CD4-positive, CD25-positive, alpha-beta regulatory T cell (primary cell): ENCODE data around the gene STXBP5L. TPM values are rescaled to one million over a fixed set of nuclear protein-coding genes. Genes with fewer than 3 reads are reported as not detected.
"Not testable (repeated sequence)": the region's sequence is repeated elsewhere in the genome, so short reads cannot be mapped to it uniquely, and the experiment has no call there.

Experiments
- ATAC-seq, 2 donors: fragments of 150-1000 bp; cut with Tn5 transposase; one replicate each; pipeline ENCODE4 v1.10.0; 2021; ENCODE audit warnings: low read depth in 2 of 2, moderate number of reproducible peaks in 2 of 2, moderate library complexity in 1 of 2
- DNase-seq, 3 donors: peaks; one replicate each; pipeline versions ENCODE4 v3.0.0 to v3.0.0-alpha.2; 2012 to 2022; ENCODE audit warnings: mixed read lengths in 1 of 3
- H3K27ac ChIP-seq: one replicate; pipeline ENCODE4 v1.7.0; 2013; ENCODE audit warnings: mild to moderate bottlenecking, low read length; ENCODE audit not compliant: insufficient read depth, poor library complexity, severe bottlenecking
- H3K27me3 ChIP-seq: one replicate; pipeline ENCODE4 v1.7.0; 2013; ENCODE audit warnings: low read length; ENCODE audit not compliant: control insufficient read depth, insufficient read depth
- H3K36me3 ChIP-seq: one replicate; pipeline ENCODE4 v1.7.0; 2013; ENCODE audit warnings: mild to moderate bottlenecking, low read length, moderate library complexity; ENCODE audit not compliant: control insufficient read depth, insufficient read depth
- H3K4me1 ChIP-seq: 2 replicates; pipeline ENCODE4 v1.7.0; 2013; ENCODE audit warnings: mild to moderate bottlenecking, low read length; ENCODE audit not compliant: insufficient read depth, control insufficient read depth, poor library complexity, severe bottlenecking
- H3K4me3 ChIP-seq: one replicate; pipeline ENCODE4 v1.7.0; 2013; ENCODE audit warnings: low read depth, mild to moderate bottlenecking, low read length, moderate library complexity
- H3K9me3 ChIP-seq, 2 experiments: 1 replicate in 1 of 2; 2 replicates in 1 of 2; pipeline ENCODE4 v1.7.0; 2013; ENCODE audit warnings: low read length in 2 of 2, mild to moderate bottlenecking in 1 of 2, moderate library complexity in 1 of 2; ENCODE audit not compliant: control insufficient read depth in 2 of 2
- H3K27ac Mint-ChIP-seq, 3 donors: one replicate each; pipeline ENCODE4 v1.8.0; 2020 to 2022; ENCODE audit warnings: mild to moderate bottlenecking in 3 of 3, mixed read lengths in 3 of 3, moderate library complexity in 2 of 3
- H3K27me3 Mint-ChIP-seq: one replicate; pipeline ENCODE4 v1.8.0; 2022; ENCODE audit warnings: mild to moderate bottlenecking, mixed read lengths
- H3K36me3 Mint-ChIP-seq: one replicate; pipeline ENCODE4 v1.8.0; 2020; ENCODE audit warnings: mixed read lengths
- H3K4me1 Mint-ChIP-seq, 4 donors: one replicate each; pipeline ENCODE4 v1.8.0; 2020 to 2022; ENCODE audit warnings: mixed read lengths in 4 of 4, mild to moderate bottlenecking in 1 of 4
- H3K4me3 Mint-ChIP-seq, 4 donors: one replicate each; pipeline ENCODE4 v1.8.0; 2020 to 2022; ENCODE audit warnings: mild to moderate bottlenecking in 4 of 4, mixed read lengths in 4 of 4, moderate library complexity in 3 of 4
- H3K9me3 Mint-ChIP-seq, 7 donors: one replicate each; pipeline ENCODE4 v1.8.0; 2020 to 2022; ENCODE audit warnings: mixed read lengths in 7 of 7, mild to moderate bottlenecking in 3 of 7, moderate library complexity in 2 of 7
- polyA plus RNA-seq, 4 donors: library from polyadenylated mRNA; unstranded; fragments of 300-500 nt; fragmentation: Illumina TruSeq; gene quantifications; one replicate each; pipeline ENCODE4 v1.2.3, GENCODE V29; 2021
- total RNA-seq: library from RNA; stranded (reverse); gene quantifications from one replicate; pipeline ENCODE4 v1.2.3, GENCODE V29; 2022

The STXBP5L gene
- total and polyA plus RNA-seq, 5 donors from 2014 or later = not detected

DNA sequence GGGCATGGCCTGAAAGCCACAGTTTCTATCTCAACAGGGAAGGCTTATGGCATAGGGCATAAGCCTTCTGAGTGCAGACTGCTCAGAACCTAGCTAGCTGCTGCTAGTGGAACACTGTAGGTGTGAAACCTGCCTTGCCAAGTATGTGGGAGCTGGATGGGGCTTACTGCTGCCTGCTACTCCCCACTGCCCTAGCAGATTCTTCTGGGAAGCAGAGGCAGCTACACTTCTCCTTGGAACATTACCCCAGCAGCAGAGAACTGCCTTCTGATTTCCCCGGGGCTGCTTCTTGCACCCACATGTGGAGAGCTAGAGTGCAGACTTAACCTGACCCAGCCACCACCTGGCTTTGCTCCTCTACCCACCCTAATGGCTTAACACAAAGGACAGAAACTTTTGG, 422.1 kb downstream of the STXBP5L start:
- no peaks in the 10 kb centered on the region for H3K9me3 ChIP-seq
- Mint-ChIP-seq H3K4me3 (no peak overlapping the region), H3K36me3 (no peaks in the 10 kb centered on the region), H3K27me3 (no peaks in the 10 kb centered on the region), H3K9me3 (peaks cover 0 to 3% (median 2%) of the 10 kb centered on the region in 7 donors), H3K4me1 (no peaks in the 10 kb centered on the region), H3K27ac (no peak overlapping the region)
- no peaks in the 10 kb centered on the region for H3K36me3 ChIP-seq
- no peak overlapping the region for H3K27ac ChIP-seq
- DNase-seq = no peak
- H3K4me3 ChIP-seq = no peak overlapping the region
- no peaks in the 10 kb centered on the region for H3K27me3 ChIP-seq
- no peaks in the 10 kb centered on the region for H3K4me1 ChIP-seq
- ATAC-seq = no peak

DNA sequence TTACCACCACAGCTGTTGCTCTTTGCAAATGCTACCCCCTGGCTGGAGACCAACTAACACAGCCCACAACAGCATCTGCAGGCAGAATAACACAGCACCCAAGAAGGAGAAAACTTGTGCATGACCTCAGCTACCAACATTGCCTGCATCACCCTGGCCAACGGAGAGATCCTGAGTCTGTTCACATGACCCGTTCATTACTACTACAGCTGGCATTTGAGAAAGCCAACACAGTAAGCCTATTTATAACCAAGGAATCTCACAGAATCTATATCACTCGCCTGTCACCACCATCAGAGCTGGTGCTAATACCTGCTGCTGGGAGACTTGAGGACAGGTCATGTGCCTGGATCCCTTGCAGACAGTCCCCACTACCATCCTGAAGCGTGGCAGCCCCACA, 422.6 kb downstream of the STXBP5L start:
- H3K4me3 Mint-ChIP-seq = peak overlapping the region in 1 of 4 donors; percentile 65
- no peaks in the 10 kb centered on the region for H3K4me1 ChIP-seq
- H3K27me3 ChIP-seq = no peaks in the 10 kb centered on the region
- DNase-seq = no peak
- no peaks in the 10 kb centered on the region for H3K36me3 Mint-ChIP-seq
- no peaks in the 10 kb centered on the region for H3K36me3 ChIP-seq
- no peaks in the 10 kb centered on the region for H3K9me3 ChIP-seq
- peaks cover 0 to 8% (median 2%) of the 10 kb centered on the region in 7 donors for H3K9me3 Mint-ChIP-seq
- no peak overlapping the region for H3K4me3 ChIP-seq
- H3K27me3 Mint-ChIP-seq = no peaks in the 10 kb centered on the region
- no peaks in the 10 kb centered on the region for H3K4me1 Mint-ChIP-seq
- peak overlapping the region in 1 of 3 donors; percentile 61 for H3K27ac Mint-ChIP-seq
- ATAC-seq = no peak
- H3K27ac ChIP-seq = no peak overlapping the region

- not testable (repeated sequence) for ATAC-seq, H3K27ac ChIP-seq, H3K4me1 Mint-ChIP-seq, DNase-seq, H3K27ac Mint-ChIP-seq, H3K27me3 ChIP-seq, H3K36me3 Mint-ChIP-seq, H3K36me3 ChIP-seq, H3K27me3 Mint-ChIP-seq, H3K4me1 ChIP-seq, H3K4me3 ChIP-seq, H3K9me3 ChIP-seq
- Mint-ChIP-seq H3K9me3 (peaks cover 3 to 14% (median 10%) of the 10 kb centered on the region in 7 donors), H3K4me3 (peak overlapping the region in 1 of 4 donors; percentile 58)
These were observed 448.0 kb downstream of the STXBP5L start for GRCh38 chr3:121355960-121356359.

DNA sequence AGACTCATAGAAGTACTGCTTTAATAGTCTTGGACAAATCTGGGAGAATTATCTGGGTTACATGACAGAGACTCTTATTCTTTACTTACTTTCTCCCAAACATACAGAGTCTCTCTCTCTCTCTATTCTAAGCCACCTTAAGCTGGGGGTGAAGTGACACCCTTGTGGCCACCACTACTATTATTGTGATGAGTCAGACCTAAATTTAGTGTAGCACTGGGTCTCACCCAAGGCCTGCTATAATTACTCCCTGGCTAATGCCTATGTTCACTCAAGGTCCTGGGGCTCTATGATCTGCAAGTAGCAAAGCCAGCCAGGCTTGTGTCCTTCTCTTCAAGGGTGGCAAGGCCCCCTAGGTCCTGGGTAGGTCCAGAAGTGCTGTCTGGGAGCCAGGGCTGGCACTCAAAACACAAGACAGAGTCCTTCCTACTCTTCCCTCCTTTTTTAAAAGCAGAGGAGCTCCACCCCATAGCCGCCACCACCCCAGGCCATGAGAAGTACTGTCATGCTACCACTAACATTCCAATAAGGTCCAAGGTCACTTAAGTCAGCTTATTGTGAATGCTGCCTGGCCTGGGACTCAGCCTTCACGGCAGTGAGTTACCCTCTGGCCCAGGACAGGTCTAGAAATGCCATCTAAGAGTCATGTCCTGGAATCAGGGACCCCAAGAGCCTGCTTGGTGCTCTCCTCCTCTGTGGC, 454.2 kb downstream of the STXBP5L start:
- Mint-ChIP-seq H3K36me3 (no peaks in the 10 kb centered on the region), H3K9me3 (peaks cover 0 to 12% (median 6%) of the 10 kb centered on the region in 7 donors), H3K4me1 (no peaks in the 10 kb centered on the region), H3K27ac (no peak overlapping the region), H3K4me3 (no peak overlapping the region), H3K27me3 (peaks cover 5% of the 10 kb centered on the region)
- no peak for DNase-seq
- H3K27me3 ChIP-seq = no peaks in the 10 kb centered on the region
- no peak overlapping the region for H3K4me3 ChIP-seq
- H3K4me1 ChIP-seq = no peaks in the 10 kb centered on the region
- no peaks in the 10 kb centered on the region for H3K36me3 ChIP-seq
- ATAC-seq = no peak
- no peak overlapping the region for H3K27ac ChIP-seq
- H3K9me3 ChIP-seq = no peaks in the 10 kb centered on the region

GRCh38 chr3:121388308-121388707, 480.3 kb downstream of the STXBP5L start:
- DNase-seq, H3K9me3 Mint-ChIP-seq, H3K27me3 Mint-ChIP-seq, H3K4me1 Mint-ChIP-seq, H3K27ac Mint-ChIP-seq, H3K4me3 ChIP-seq, ATAC-seq, H3K4me3 Mint-ChIP-seq, H3K36me3 Mint-ChIP-seq, H3K27ac ChIP-seq, H3K4me1 ChIP-seq, H3K9me3 ChIP-seq, H3K27me3 ChIP-seq, H3K36me3 ChIP-seq: not testable (repeated sequence)

- DNase-seq, H3K27me3 Mint-ChIP-seq, H3K27me3 ChIP-seq, H3K27ac ChIP-seq, H3K4me3 ChIP-seq, H3K27ac Mint-ChIP-seq, H3K9me3 ChIP-seq, H3K36me3 ChIP-seq, ATAC-seq, H3K4me3 Mint-ChIP-seq, H3K9me3 Mint-ChIP-seq, H3K4me1 Mint-ChIP-seq, H3K4me1 ChIP-seq, H3K36me3 Mint-ChIP-seq: not testable (repeated sequence)
These were observed 488.0 kb downstream of the STXBP5L start for GRCh38 chr3:121395967-121396366.

GRCh38 chr3:121398051-121398450, 490.0 kb downstream of the STXBP5L start:
- not testable (repeated sequence) for H3K36me3 Mint-ChIP-seq, H3K27me3 ChIP-seq, H3K4me1 Mint-ChIP-seq, H3K27ac ChIP-seq, H3K27me3 Mint-ChIP-seq, H3K4me3 Mint-ChIP-seq, H3K9me3 Mint-ChIP-seq, H3K36me3 ChIP-seq, ATAC-seq, H3K4me3 ChIP-seq, H3K27ac Mint-ChIP-seq, H3K9me3 ChIP-seq, DNase-seq, H3K4me1 ChIP-seq

GRCh38 chr3:121399820-121400219, 491.8 kb downstream of the STXBP5L start:
- Mint-ChIP-seq H3K4me3 (no peak overlapping the region), H3K4me1 (no peaks in the 10 kb centered on the region), H3K36me3 (no peaks in the 10 kb centered on the region), H3K27me3 (no peaks in the 10 kb centered on the region), H3K9me3 (peaks cover 0 to 2% (median 0%) of the 10 kb centered on the region in 7 donors), H3K27ac (no peak overlapping the region)
- DNase-seq (no peak), ATAC-seq (no peak)
- H3K27ac ChIP-seq = no peak overlapping the region
- H3K36me3 ChIP-seq = no peaks in the 10 kb centered on the region
- H3K27me3 ChIP-seq = peaks cover 1% of the 10 kb centered on the region
- no peaks in the 10 kb centered on the region for H3K9me3 ChIP-seq
- no peaks in the 10 kb centered on the region for H3K4me1 ChIP-seq
- H3K4me3 ChIP-seq = no peak overlapping the region
